GM23338 (cell line): ENCODE results near the gene SNAI1. TPM values are rescaled to one million over a fixed set of nuclear protein-coding genes. Genes with fewer than 3 reads are reported as not detected.

Experiments used
- EZH2 ChIP-seq: fragments of 200-600 bp; sonication (generic); IDR thresholded peaks from one replicate; pipeline ENCODE4 v1.8.0; 2017; ENCODE audit warnings: antibody characterized with exemption, mild to moderate bottlenecking, low read depth; ENCODE audit not compliant: unreplicated experiment
- EZH2phosphoT487 ChIP-seq: fragments of 200-600 bp; sonication (generic); IDR thresholded peaks from one replicate; pipeline ENCODE4 v1.8.1; 2018; ENCODE audit warnings: antibody characterized with exemption; ENCODE audit not compliant: unreplicated experiment
- JUNB ChIP-seq: IDR thresholded peaks from one replicate; pipeline ENCODE4 v1.6.1; 2016; ENCODE audit warnings: antibody characterized with exemption; ENCODE audit not compliant: unreplicated experiment
- NANOG ChIP-seq: IDR thresholded peaks from 2 replicates; pipeline ENCODE4 v1.6.1; 2016; ENCODE audit warnings: antibody characterized with exemption, borderline replicate concordance
- POLR2AphosphoS5 ChIP-seq: IDR thresholded peaks from 2 replicates; pipeline ENCODE4 v1.6.1; 2016; ENCODE audit warnings: antibody characterized with exemption, low read depth
- ZNF114 ChIP-seq: fragments of 250-450 bp; sonication (Bioruptor Pico); IDR thresholded peaks from 2 replicates; pipeline ENCODE4 v1.5.0; 2020; ENCODE audit warnings: mild to moderate bottlenecking, moderate library complexity
- polyA plus RNA-seq: library from polyadenylated mRNA; unstranded; fragments of >200 nt; fragmentation: Nextera tagmentation; extraction: Ambion mirVana; gene quantifications from 2 replicates; pipeline ENCODE4 v1.2.1, GENCODE V29; 2016
- total RNA-seq: library from RNA; depleted of rRNA; stranded (reverse); fragments of >200 nt; shearing (Covaris generic); gene quantifications from 2 replicates; pipeline ENCODE4 v1.2.3, GENCODE V29; 2014
- TF ChIP-seq, protein P1 (sequence below): fragments of 250-450 bp; sonication (Bioruptor Pico); IDR thresholded peaks from 2 replicates; pipeline ENCODE4 v1.5.0; 2020; ENCODE audit warnings: mild to moderate bottlenecking, moderate library complexity
- TF ChIP-seq, protein P2 (sequence below): IDR thresholded peaks from one replicate; pipeline ENCODE4 v1.6.1; 2018; ENCODE audit warnings: antibody characterized with exemption; ENCODE audit not compliant: unreplicated experiment

The SNAI1 gene
- total and polyA plus RNA-seq, 2 experiments from 2014 or later, result 4.2 to 8.4 TPM

DNA sequence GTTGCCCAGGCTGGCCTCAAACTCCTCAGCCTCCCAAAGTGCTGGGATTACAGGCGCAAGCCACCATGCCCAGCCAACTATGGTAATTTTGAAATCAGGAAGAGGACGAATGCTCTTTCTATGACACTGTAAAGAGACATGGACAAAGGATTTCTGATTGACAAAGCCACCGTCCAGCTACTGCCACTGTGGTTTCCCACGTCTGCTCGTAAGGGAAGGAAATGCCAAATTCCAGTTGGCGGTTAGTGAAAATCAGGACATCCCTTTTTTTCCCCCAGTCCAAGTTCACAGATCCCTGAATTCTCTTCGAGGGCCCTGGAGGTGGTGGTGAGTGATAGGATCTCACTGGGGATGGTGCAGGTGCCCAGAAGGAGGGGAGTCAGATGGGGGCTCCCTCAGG, 31.2 kb downstream of the SNAI1 start (continued):
- TF ChIP-seq, protein P1, sequence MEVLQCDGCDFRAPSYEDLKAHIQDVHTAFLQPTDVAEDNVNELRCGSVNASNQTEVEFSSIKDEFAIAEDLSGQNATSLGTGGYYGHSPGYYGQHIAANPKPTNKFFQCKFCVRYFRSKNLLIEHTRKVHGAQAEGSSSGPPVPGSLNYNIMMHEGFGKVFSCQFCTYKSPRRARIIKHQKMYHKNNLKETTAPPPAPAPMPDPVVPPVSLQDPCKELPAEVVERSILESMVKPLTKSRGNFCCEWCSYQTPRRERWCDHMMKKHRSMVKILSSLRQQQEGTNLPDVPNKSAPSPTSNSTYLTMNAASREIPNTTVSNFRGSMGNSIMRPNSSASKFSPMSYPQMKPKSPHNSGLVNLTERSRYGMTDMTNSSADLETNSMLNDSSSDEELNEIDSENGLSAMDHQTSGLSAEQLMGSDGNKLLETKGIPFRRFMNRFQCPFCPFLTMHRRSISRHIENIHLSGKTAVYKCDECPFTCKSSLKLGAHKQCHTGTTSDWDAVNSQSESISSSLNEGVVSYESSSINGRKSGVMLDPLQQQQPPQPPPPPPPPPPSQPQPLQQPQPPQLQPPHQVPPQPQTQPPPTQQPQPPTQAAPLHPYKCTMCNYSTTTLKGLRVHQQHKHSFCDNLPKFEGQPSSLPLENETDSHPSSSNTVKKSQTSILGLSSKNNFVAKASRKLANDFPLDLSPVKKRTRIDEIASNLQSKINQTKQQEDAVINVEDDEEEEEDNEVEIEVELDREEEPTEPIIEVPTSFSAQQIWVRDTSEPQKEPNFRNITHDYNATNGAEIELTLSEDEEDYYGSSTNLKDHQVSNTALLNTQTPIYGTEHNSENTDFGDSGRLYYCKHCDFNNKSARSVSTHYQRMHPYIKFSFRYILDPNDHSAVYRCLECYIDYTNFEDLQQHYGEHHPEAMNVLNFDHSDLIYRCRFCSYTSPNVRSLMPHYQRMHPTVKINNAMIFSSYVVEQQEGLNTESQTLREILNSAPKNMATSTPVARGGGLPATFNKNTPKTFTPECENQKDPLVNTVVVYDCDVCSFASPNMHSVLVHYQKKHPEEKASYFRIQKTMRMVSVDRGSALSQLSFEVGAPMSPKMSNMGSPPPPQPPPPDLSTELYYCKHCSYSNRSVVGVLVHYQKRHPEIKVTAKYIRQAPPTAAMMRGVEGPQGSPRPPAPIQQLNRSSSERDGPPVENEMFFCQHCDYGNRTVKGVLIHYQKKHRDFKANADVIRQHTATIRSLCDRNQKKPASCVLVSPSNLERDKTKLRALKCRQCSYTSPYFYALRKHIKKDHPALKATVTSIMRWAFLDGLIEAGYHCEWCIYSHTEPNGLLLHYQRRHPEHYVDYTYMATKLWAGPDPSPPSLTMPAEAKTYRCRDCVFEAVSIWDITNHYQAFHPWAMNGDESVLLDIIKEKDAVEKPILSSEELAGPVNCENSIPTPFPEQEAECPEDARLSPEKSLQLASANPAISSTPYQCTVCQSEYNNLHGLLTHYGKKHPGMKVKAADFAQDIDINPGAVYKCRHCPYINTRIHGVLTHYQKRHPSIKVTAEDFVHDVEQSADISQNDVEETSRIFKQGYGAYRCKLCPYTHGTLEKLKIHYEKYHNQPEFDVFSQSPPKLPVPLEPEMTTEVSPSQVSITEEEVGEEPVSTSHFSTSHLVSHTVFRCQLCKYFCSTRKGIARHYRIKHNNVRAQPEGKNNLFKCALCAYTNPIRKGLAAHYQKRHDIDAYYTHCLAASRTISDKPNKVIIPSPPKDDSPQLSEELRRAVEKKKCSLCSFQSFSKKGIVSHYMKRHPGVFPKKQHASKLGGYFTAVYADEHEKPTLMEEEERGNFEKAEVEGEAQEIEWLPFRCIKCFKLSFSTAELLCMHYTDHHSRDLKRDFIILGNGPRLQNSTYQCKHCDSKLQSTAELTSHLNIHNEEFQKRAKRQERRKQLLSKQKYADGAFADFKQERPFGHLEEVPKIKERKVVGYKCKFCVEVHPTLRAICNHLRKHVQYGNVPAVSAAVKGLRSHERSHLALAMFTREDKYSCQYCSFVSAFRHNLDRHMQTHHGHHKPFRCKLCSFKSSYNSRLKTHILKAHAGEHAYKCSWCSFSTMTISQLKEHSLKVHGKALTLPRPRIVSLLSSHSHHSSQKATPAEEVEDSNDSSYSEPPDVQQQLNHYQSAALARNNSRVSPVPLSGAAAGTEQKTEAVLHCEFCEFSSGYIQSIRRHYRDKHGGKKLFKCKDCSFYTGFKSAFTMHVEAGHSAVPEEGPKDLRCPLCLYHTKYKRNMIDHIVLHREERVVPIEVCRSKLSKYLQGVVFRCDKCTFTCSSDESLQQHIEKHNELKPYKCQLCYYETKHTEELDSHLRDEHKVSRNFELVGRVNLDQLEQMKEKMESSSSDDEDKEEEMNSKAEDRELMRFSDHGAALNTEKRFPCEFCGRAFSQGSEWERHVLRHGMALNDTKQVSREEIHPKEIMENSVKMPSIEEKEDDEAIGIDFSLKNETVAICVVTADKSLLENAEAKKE (CRISPR knock-in tag), result no peak
- no peak for TF ChIP-seq JUNB
- TF ChIP-seq, protein P2, sequence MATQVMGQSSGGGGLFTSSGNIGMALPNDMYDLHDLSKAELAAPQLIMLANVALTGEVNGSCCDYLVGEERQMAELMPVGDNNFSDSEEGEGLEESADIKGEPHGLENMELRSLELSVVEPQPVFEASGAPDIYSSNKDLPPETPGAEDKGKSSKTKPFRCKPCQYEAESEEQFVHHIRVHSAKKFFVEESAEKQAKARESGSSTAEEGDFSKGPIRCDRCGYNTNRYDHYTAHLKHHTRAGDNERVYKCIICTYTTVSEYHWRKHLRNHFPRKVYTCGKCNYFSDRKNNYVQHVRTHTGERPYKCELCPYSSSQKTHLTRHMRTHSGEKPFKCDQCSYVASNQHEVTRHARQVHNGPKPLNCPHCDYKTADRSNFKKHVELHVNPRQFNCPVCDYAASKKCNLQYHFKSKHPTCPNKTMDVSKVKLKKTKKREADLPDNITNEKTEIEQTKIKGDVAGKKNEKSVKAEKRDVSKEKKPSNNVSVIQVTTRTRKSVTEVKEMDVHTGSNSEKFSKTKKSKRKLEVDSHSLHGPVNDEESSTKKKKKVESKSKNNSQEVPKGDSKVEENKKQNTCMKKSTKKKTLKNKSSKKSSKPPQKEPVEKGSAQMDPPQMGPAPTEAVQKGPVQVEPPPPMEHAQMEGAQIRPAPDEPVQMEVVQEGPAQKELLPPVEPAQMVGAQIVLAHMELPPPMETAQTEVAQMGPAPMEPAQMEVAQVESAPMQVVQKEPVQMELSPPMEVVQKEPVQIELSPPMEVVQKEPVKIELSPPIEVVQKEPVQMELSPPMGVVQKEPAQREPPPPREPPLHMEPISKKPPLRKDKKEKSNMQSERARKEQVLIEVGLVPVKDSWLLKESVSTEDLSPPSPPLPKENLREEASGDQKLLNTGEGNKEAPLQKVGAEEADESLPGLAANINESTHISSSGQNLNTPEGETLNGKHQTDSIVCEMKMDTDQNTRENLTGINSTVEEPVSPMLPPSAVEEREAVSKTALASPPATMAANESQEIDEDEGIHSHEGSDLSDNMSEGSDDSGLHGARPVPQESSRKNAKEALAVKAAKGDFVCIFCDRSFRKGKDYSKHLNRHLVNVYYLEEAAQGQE, result no peak
- TF ChIP-seq EZH2, result no peak
- TF ChIP-seq EZH2phosphoT487, result no peak
- TF ChIP-seq POLR2AphosphoS5, result no peak
- no peak for TF ChIP-seq NANOG
- no peak for TF ChIP-seq ZNF114 (CRISPR knock-in tag)
